NCI-H82 treated with DMSO at 0.1 percent for 48 hours (cell line): ENCODE results near the gene POC1A.

ENCODE experiments used
- DNase-seq: peaks from one replicate; lab custom pipeline; 2025; ENCODE audit not compliant: unreplicated experiment; lab: John Stamatoyannopoulos, UW

Gene POC1A

DNA sequence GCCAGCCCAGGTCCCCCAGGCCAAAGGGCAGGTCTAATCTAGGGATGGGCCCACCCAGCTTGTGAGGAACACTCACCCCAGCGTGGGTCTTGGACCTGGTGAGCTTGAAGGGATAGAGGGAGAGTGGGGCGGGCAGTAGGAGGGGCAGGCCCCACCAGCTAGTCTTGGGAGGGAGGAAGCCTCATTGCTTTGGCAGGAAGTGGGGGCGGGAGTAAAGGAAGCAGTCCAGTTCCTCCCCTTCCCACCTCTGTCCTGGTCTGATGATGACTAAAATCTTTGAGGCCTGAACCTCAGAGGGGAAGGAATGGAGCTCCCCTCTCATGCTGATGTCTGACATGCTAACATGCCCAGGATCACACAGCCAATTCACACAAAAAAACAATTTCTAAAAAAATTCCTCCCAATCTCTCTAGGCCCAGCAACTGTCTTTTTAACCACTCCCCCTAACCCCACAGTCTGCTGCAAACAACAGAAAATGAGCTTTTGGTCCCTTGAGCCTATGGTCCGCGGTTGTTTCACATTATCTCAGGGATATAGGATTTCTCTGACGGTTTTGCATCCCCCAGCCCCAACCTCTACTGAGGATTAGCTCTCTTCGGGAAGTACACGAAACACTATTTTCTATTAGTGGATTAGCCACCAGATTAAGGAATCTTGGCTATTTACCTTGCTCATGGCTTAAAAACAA, 67.1 kb downstream of the POC1A start:
- peak; percentile 10 for DNase-seq

DNA sequence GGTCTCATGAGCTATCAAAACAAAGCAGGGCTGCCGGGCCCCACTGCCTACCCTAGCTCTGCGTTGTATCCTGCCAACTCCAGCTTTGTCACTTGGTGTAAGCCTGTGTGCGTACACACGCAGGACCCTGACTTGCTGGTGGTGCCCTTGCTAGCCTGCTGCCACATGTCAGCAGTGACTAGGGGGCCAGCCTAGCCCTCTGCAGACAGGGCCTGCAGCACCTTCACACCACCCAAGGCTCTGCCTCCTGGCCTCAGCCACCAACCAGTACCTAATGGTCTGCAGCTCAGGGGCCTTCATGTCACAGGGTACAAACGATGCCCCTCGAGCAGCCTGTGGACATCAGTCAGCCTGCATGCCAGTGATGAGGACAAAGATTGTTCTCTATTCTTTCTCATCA, 67.8 kb downstream of the POC1A start:
- no peak for DNase-seq

DNA sequence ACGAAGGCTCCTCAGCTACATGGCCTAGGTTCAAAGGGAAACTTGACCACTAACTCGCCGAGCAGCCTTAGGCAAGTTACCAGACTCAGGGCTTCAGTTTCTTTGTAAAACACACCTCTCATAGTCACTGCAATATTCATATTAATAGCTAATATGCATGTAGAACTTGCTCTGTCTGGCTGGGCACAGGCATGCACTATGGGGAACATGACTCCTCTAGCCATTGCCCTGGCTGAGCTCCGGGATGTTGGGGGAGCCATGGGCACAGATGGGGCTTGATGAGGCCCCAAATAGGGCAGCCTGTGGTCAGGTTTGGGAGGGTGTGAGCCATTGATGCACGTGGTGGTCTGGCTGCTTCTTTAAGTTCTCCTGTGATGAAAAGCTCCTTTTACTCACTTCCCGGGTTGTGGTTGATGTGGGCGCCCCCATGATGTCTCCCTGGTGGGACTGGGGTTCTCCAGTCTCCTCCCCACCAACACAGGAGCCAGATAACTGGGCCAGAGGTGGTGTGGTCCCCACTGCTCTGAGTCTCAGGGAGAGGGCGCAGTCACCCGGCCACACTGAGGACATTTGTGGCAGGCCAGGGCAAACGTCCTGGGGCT, 68.4 kb downstream of the POC1A start:
- no peak for DNase-seq

DNA sequence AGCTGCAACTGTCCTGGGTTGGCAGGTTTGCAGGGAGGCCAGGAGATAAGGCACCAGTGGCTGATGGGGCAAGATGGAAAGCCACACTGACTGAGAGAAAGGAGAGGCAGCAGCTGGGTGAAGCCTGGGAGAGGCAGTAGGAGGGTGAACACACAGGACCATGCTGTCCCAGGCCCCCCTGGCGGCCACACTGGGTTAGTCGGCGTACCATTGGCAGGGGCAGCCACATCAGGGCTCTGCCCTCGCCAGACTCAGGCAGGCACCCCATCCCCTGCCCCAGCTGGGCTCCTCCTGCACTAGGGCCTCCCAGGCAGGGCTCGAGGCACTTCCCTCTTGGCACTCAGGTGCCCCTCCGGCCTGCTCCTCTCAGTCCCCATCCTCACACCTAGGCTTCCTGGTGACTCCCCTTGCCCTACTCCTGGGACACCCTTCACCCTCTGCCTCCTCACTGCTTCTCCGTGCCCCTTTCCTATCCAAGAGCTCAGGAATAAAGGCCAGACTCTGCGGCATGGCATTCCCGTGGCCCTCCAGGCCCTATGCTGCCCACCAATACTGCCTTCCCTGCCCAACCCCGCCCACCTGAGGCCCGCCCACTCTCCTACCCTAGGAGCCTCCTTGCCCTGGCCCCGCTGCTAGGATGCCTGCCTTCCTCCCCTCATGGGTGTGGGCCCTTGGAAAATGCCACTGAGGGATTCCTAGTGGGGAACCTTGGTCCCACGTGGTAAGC, 69.1 kb downstream of the POC1A start:
- DNase-seq, result no peak

DNA sequence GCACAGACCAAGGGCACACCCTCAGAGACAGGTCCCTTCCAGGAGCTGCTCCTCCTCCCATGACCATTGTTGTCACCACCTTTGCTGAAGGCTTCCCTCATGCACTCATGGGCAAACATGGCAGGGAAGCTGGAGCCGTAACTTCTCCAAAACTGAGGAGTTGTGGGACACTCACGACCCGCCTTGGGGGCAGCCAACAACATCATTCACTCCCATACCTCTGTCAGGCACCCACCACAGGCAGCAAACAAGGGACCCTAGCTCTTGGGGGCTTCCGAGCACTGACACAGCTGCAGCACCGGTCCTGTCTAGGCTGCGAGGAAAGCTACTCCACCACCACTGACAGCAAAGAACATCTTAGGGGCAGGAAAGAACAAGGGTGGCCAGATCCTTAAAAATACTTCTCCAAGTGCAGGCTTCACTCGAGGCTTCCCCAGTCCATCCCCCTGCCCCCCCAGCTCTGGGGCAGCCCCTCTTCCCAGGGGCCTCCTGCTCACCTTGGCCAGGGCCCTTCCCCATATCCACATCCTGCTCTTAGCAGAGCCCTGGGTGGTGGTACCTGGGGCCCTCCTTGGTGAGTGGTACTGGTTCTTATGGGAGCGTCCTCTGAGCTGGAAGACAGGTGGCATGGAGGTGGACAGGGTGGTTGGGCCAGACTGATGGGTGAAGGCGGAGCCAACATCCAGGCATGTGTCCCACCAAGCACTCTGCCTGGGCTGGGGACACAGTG, 69.8 kb downstream of the POC1A start:
- no peak for DNase-seq

DNA sequence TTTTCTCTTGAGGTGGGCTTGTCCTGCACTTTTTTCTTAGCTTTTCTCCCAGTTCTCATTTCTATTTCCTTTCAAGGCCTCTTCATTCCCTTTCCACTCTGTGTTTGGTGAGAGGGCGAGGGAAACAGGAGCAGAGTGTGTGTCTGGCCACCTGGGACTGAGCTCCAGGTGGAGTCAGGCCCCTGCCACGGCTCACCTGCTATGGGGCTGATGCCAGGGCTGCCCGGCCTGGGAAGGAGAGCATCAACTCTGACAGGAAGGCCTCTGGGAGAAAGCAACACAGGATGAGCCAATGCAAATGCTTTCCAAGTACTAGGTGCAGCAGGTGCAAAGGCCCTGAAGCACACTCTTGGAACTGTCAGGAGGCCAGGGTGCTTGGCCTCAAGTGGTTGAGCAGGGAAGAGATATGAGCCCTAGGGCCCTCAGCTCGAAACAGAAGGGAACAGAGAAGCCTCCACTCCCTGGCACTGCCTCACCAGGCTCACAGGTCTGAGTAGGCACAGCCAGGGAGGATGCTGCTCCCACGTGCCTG, 70.6 kb downstream of the POC1A start:
- no peak for DNase-seq

DNA sequence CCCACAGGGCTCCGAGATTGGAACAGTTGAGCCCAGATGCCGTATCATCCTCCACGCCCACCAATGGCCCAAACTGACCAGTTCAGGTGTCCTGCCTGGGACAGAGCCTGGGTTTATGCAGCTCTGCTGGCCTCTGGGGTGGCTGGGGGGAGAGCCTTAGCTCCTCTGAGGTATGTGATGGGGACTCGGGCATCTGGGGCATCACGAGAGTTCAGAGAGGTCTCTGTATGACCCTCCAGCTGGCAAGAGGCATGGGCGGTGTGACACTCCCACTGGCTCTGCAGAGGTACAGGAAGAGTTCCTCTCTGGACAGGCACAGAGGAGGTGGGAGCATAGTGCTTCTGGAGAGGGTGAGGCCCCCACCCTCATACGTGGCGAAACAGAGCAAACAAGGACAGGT, 71.3 kb downstream of the POC1A start:
- no peak for DNase-seq

DNA sequence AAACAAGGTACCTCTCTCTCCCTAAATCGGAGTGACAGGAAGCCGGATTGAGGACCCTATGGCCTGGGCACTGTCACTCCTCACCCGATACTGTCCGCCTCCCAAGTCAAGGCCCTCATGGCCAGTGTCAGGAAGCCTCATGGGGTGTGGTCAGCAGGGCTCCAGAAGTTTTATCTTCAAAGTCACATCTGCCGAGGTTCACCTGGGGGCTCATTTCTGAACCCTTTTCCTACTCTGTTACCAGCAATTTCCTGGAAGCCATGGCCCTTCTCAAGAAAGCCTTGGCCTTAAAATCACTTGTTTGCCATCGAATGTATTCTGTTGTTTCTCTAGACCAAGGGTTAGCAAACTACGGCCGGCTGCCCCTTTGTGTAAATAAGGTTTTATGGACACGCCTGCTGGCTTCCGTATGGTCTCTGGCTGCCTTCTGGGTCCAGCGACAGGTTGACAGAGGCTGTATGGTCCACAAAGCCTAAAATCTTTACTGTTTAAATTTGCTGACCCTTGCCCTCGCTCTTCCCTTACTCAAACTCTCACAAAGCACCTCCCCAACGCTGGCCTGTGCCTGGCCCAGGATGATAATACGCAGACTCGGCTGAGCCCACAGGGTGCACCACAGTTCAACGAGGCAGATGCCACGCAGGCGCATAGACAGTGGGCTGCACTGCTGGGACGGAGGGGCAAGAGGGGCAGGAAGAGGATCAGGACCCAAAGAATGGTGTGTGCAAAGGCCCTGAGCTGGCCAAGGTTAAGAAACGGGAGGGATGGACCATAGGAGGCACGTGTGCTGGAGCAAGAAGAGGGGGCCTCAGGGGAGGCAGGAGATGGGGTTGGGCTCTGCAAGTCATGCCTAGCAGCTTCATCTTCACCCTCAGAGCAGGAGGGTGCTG, 73.1 kb downstream of the POC1A start:
- DNase-seq, result no peak

DNA sequence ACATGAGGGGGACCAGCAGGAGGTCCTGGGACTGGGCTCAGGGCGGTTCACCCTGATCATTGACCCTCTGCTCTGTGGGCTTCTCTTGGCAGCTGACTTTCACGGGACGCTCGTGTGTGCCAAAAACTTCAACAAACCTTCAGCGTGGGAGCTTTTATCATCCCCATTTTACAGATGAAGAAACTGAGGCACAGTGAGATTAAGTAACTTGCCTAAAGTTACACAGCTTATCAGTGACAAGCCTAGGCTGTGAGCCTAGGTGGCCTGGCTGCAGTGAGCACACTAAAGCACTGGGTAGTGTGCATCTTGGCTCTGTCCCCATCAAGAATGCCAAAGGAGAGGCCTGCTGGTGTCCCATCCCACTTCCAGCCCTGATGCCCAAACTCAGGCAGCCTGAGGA, 74.3 kb downstream of the POC1A start:
- no peak for DNase-seq

DNA sequence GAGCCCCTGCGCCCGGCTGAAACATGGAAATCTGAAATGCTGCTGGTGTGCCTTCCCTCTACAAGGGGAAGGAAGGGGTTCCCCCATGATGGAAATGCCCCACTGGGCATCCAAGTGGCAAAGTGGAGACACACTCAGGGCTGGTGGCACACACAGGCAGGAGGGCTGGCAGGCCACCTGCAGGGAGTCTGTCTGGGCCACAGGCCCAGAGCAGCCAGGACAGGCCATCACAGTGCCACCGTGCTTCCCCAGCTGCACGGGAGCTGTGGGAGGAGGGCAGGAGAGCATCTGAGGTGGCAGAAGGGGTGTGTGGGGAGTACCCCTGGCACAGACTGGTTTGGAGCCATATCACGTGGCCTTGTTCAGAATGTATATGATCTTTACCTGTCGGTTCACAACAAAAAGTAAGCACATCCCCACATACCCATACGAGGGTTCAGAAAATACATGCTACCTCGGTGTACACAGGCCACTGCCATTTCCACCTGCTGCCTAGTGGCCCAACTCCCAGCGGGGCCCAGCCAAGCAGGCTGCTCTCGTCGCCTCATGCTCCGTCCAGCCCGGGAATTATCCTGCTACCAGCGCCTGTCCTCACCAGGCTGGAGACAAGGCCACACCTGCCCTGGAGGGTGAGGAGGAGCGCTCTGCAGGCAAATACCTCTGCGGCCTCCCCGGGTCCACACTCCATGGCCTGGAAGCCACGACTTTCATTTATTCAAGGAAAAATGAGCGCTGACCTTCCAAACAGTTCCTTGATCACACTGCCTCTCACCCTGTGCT, 75.3 kb downstream of the POC1A start:
- no peak for DNase-seq

DNA sequence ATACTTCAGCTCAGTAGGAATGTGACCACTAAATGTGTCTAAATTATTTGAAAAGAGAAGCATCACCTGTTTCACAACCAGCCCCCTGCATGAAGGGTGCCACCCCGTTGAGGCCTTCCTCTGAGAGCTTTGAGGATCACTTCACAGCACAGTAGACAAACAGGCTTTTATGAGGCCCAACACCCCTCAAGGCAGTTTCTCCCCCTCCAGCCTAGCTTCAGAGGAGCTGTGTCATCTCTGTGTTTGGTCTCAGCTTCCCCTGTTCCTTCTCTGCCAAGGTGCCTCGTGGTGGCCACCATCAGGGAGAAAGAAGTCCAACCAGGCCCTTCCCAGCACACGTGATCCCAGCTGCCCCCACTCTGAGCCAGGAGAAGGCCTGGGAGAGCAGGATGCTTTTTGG, 76.3 kb downstream of the POC1A start:
- DNase-seq, result no peak

DNA sequence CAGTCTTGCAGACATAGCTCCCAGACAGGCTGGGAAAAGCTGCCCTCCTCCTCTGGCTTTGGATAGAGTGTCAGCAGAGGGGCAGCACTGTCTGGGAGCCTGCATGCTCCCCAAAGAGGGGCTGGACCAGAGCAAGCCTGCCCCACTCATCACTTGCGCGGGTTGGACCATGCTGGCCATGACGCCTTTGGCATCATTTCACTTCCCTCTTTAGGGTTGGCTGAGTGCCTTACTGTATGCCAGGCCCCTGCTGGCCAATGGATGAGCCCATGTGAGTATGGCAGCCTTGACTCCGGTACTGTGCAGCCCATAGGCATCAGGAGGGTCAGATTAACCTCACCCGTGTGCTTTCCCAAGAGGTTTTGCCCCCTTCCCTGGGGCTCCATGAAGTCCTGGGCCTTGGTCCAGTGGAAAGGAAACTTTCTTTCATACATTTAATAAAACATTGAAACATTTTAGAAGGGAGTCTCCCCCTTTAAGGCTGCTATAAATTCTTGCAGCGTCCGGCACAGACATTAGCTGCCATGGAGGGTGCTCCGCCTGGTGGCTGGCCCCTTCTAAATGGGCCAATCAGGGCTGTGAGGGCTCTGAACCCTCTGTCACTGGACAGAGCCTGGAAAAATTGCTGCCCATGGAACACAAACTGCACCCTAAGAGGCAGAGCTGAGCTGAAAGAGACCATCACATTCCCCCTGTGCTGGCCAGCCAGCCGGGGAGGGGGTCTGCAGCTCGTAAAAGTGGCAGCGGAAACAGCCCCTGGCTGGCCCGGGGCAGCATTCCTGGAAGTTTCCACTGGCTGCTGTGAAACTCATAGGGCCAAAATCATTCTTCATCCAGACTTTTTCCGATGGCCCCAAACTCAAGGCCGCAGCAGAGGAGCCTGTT, 77.1 kb downstream of the POC1A start:
- DNase-seq, result no peak

DNA sequence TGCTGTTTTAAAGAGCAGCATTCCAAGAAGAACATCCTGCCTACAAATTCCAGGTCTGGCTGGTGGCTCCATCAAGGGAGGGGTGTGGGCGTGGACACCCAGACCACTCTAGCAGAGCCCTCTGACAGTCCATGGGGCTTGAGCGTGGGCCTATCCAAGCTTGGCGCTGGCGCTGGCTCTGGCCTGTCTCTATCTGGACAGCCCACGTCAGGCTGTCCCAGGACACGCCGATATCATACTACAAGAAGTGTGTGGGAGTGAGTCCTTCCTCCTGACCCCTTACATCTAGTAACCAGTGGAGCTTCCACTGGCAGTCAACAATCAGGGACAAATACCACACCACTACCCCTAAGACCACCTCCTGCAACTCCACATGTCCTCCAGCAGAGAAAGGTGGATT, 80.7 kb downstream of the POC1A start:
- DNase-seq, result no peak

DNA sequence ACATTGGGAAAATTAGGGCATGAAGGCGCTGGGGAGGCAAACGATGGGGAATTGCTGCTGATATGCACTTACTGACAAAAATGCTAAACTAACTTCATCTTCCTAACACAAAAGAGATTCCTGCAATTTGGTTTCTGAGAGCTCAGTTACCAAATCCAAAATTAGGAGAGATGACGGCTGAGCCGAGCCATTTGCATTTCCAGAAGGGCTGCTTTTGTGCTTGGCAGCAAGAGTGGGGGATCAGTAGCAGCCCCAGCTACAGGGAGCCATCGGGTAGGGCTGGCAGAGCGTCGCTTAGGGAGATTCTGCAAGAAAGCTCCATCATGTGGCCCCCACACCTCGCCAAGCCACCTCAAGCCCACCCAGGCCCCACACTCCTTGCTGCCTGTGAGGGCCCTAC, 81.8 kb downstream of the POC1A start:
- no peak for DNase-seq

DNA sequence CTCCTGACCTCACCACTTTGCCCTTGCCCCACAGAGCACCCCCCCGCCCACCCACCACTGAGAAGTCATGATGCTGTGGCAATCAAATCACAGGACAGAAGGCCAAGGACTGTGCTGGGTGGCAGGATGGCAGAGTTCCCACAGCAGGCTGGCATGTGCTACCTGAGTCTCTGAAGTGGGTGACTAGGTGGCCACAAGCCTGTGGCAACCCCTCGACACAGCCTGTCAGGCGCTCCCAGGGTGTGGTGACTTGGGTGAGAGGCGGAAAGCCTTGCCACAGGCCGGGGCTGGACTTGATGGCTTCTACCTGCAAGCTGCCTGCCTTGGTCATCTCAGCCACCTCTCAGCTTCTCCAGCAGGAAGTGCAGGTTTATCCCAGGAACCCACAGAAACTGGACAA, 82.2 kb downstream of the POC1A start:
- DNase-seq, result no peak

DNA sequence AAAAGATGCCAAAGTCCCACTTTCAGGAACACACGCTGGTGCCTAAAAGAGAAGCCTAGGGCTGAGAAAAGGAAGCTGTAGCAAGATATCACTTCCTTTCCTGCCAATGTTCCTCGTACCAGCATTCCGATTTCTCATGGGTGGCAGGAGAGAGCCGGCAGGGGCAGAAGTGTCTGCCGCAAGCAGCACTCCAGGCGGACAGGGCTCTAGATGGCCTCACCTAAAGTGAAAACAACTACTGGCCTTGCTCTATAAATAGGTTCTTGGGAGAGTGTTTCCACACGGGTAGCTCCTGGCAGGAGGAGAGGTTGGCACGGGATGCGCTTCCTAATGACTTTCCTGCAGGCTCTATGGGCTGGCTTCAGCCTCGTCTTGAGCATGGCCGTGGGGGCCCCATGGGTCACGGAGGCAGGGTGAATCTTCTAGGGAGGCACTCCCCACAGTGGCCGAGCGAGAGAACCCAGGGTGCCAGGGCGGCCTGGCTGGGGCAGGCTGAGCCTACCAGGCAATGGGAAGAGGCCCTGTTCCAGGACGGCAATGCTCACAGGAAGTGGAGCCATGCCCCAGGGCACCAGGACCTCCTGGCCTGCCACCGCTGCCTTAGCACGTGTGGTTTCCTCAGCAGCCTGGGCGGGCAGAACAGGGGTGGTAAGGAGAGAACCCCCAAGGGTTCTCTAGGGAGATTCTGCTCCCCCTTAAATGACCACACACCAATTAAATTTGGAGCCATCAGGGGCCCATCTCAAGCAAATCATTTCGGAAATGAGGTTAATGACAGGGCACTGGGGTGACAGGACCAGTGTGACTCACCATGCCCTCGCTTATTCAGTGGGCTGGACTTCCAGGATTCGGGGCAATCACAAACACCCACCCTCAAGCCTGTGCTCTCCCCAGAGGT, 83.2 kb downstream of the POC1A start:
- DNase-seq, result no peak

DNA sequence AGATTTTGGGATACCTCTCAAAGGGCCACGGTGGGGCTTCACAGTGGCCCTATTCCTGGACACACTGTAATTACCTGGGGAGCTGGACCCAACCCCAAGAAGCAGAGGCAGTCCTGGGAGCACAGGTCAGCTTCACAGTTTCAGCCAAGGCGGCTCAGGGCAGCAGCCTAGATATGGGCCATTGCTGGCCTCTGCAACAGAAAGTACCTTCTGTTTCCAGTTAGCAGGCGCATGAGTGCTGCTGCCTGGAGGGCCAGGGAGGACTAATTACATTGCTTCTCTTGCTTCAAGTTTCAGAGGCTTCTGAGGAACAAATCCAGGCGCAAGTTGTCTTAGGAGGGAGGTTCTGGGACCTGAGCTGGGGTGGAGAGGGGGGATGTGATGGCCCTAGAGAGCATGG, 84.4 kb downstream of the POC1A start:
- DNase-seq, result no peak

DNA sequence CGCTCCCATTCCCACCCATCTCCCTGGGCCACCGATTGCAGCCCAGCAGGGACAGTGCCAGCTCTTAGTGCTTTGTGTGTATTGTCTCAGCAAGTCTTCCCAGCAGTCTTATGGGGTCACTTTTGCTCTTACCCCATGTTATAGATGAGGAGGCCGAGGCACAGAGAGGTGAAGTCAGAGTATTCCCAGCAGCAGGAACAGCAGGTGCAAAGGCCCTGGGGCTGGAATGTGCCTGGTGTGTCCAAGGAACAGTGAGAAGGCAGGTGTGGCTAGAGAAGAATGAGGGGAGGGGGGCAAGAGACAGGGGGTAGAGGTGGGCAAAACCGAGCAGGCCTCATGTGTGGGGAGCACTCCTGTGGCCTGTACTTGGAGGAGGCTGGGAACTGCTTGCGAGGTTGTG, 85.1 kb downstream of the POC1A start:
- no peak for DNase-seq
